Activated B cell treated with CpG ODN at 0.5 μM for 24 hours (primary cell): Measurements from ENCODE around the gene SFT2D3. TPM values are rescaled to one million over a fixed set of nuclear protein-coding genes. Genes with fewer than 3 reads are reported as not detected.

Experiments used
- ATAC-seq: fragments of 200-7000 bp; cut with Tn5 transposase; one replicate; pipeline ENCODE4 v1.10.0; 2021; ENCODE audit warnings: low read depth, mild to moderate bottlenecking, moderate library complexity
- CTCF ChIA-PET: fragments of 350-600 bp; sonication (Branson Sonifier 250); formaldehyde crosslinking; loops from one replicate; lab custom pipeline; 2021; ENCODE audit warnings: antibody characterized with exemption; lab: Charles Lee
- POLR2A ChIA-PET: fragments of 350-600 bp; sonication (Branson Sonifier 250); formaldehyde crosslinking; loops from one replicate; lab custom pipeline; 2021; ENCODE audit warnings: antibody characterized with exemption; lab: Charles Lee
- DNase-seq: peaks from one replicate; pipeline ENCODE4 v3.0.0; 2022
- H3K27ac Mint-ChIP-seq: one replicate; pipeline ENCODE4 v1.8.0; 2020; ENCODE audit warnings: mixed read lengths
- H3K27me3 Mint-ChIP-seq: one replicate; pipeline ENCODE4 v1.8.0; 2021; ENCODE audit warnings: mixed read lengths
- H3K36me3 Mint-ChIP-seq: one replicate; pipeline ENCODE4 v1.8.0; 2021; ENCODE audit warnings: low read depth, mixed read lengths
- H3K4me1 Mint-ChIP-seq: one replicate; pipeline ENCODE4 v1.8.0; 2021; ENCODE audit warnings: mixed read lengths
- H3K4me3 Mint-ChIP-seq: one replicate; pipeline ENCODE4 v1.8.0; 2020; ENCODE audit warnings: mild to moderate bottlenecking, mixed read lengths
- H3K9me3 Mint-ChIP-seq: one replicate; pipeline ENCODE4 v1.8.0; 2020; ENCODE audit warnings: mixed read lengths
- intact Hi-C: fragments of 100-400 bp; cut with micrococcal nuclease; formaldehyde crosslinking; loops from one replicate; pipeline ENCODE4 v1.15.1; 2024
- total RNA-seq: library from RNA; stranded (reverse); gene quantifications from 2 replicates; pipeline ENCODE4 v1.2.3, GENCODE V29; 2022
- TF ChIP-seq, protein P1 (sequence below): fragments of 200-600 bp; IDR thresholded peaks from one replicate; pipeline ENCODE4 v1.8.0; 2022; ENCODE audit warnings: antibody characterized with exemption, mild to moderate bottlenecking

Gene SFT2D3
- total RNA-seq, 1 donor from 2014 or later, result 10.1 TPM

GRCh38 chr2:127718271-127718670 lies 17.0 kb downstream of the SFT2D3 start:
- H3K27ac Mint-ChIP-seq, result no peak overlapping the region
- POLR2A ChIA-PET, result interaction anchor here (0.7 to 1.2 kb wide), 2 partner anchors 16 kb away, joined by 3 to 4 read pairs; no protein-coding TSS in a partner anchor
- no peaks in the 10 kb centered on the region for H3K4me1 Mint-ChIP-seq
- CTCF ChIA-PET, result no interaction called here
- no peaks in the 10 kb centered on the region for H3K27me3 Mint-ChIP-seq
- ATAC-seq (no peak), DNase-seq (no peak)
- intact Hi-C loops, result no loop called here
- no peaks in the 10 kb centered on the region for H3K9me3 Mint-ChIP-seq
- TF ChIP-seq, protein P1, sequence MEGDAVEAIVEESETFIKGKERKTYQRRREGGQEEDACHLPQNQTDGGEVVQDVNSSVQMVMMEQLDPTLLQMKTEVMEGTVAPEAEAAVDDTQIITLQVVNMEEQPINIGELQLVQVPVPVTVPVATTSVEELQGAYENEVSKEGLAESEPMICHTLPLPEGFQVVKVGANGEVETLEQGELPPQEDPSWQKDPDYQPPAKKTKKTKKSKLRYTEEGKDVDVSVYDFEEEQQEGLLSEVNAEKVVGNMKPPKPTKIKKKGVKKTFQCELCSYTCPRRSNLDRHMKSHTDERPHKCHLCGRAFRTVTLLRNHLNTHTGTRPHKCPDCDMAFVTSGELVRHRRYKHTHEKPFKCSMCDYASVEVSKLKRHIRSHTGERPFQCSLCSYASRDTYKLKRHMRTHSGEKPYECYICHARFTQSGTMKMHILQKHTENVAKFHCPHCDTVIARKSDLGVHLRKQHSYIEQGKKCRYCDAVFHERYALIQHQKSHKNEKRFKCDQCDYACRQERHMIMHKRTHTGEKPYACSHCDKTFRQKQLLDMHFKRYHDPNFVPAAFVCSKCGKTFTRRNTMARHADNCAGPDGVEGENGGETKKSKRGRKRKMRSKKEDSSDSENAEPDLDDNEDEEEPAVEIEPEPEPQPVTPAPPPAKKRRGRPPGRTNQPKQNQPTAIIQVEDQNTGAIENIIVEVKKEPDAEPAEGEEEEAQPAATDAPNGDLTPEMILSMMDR, result no peak
- peaks cover 63% of the 10 kb centered on the region for H3K36me3 Mint-ChIP-seq
- no peak overlapping the region for H3K4me3 Mint-ChIP-seq

GRCh38 chr2:127719301-127720218 lies 18.3 kb downstream of the SFT2D3 start:
- TF ChIP-seq, protein P1, result no peak
- Mint-ChIP-seq H3K4me3 (no peak overlapping the region), H3K27me3 (no peaks in the 10 kb centered on the region), H3K36me3 (peaks cover 64% of the 10 kb centered on the region), H3K9me3 (no peaks in the 10 kb centered on the region), H3K27ac (no peak overlapping the region), H3K4me1 (no peaks in the 10 kb centered on the region)
- POLR2A ChIA-PET, result no interaction called here
- intact Hi-C loops, result no loop called here
- CTCF ChIA-PET, result no interaction called here
- ATAC-seq (no peak), DNase-seq (no peak)

DNA sequence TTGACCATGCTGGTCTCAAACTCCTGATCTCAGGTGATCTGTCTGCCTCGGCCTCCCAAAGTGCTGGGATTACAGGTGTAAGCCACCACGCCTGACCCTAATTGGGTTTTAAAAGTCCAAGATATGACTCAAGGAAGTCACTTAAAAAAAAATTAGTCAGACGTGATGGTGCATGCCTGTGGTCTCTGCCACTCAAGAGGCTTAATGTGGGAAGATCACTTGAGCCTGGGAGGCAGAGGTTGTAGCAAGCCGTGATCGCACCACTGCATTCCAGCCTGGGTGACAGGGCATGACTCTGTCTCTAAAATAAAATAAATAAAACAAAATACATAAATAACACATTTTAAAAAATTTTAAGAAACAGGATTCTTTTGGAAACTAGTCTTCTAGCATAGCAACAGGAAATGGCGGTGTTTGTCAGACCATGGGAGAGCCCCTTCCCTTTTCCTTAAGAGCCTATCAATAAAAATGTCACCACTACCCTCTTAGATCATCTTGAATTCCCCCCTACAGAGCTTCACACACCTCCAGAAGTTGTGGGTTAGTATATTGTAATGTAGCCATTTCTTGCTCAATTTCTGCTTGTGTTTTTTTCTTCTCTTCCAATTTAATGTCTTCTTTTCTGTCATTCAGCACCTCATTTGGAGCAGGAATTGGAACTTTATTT lies 20.1 kb downstream of the SFT2D3 start:
- Mint-ChIP-seq H3K4me1 (no peaks in the 10 kb centered on the region), H3K27ac (no peak overlapping the region), H3K9me3 (no peaks in the 10 kb centered on the region), H3K4me3 (no peak overlapping the region), H3K36me3 (peaks cover 70% of the 10 kb centered on the region), H3K27me3 (no peaks in the 10 kb centered on the region)
- no peak for DNase-seq
- no peak for ATAC-seq
- intact Hi-C loops, result no loop called here
- ChIA-PET POLR2A (no interaction called here), CTCF (no interaction called here)
- TF ChIP-seq, protein P1, result no peak

DNA sequence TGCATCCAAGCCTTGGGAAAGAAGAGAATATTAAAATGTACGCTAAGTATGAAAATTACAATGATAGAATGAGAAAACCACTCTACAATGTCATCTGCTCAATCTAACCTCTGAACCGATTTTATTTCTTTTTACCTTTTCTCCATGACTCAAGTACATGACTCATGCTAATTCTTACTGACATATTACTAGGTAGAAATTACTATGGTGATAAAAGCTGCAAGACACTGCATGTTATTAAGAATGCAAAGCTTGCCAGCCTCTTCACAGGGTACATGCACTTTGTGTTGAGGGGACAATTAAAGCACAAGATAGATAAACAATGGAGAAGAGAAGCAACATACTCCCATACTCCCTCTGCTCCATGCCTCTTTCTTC lies 20.7 kb downstream of the SFT2D3 start:
- TF ChIP-seq, protein P1, result no peak
- H3K4me3 Mint-ChIP-seq, result no peak overlapping the region
- H3K27me3 Mint-ChIP-seq, result no peaks in the 10 kb centered on the region
- POLR2A ChIA-PET, result no interaction called here
- H3K36me3 Mint-ChIP-seq, result peaks cover 68% of the 10 kb centered on the region
- no peaks in the 10 kb centered on the region for H3K9me3 Mint-ChIP-seq
- no peak overlapping the region for H3K27ac Mint-ChIP-seq
- DNase-seq (no peak), ATAC-seq (no peak)
- intact Hi-C loops, result no loop called here
- H3K4me1 Mint-ChIP-seq, result no peaks in the 10 kb centered on the region
- CTCF ChIA-PET, result no interaction called here

- POLR2A ChIA-PET, result no interaction called here
- H3K4me1 Mint-ChIP-seq, result no peaks in the 10 kb centered on the region
- CTCF ChIA-PET, result no interaction called here
- no peak overlapping the region for H3K27ac Mint-ChIP-seq
- peaks cover 68% of the 10 kb centered on the region for H3K36me3 Mint-ChIP-seq
- no peaks in the 10 kb centered on the region for H3K27me3 Mint-ChIP-seq
- ATAC-seq, result no peak
- intact Hi-C loops, result no loop called here
- H3K4me3 Mint-ChIP-seq, result no peak overlapping the region
- TF ChIP-seq, protein P1, result no peak
- H3K9me3 Mint-ChIP-seq, result no peaks in the 10 kb centered on the region
- DNase-seq, result no peak
Measured at GRCh38 chr2:127722807-127723206, 21.5 kb downstream of the SFT2D3 start.
